K562 (cell line): ENCODE results near the gene HTR3E. TPM values are rescaled to one million over a fixed set of nuclear protein-coding genes. Genes with fewer than 3 reads are reported as not detected.

Source experiments
- ATAC-seq: fragments of 200-7000 bp; cut with Tn5 transposase; 3 replicates; pipeline ENCODE4 v1.9.1; 2020; ENCODE audit warnings: moderate library complexity
- BruUV-seq: library from RNA; stranded (reverse); fragments of 400-500 nt; replicated peaks from 2 replicates; lab custom pipeline; 2021; lab: Mats Ljungman, UMichigan
- CTCF ChIA-PET: fragments of 300-600 bp; formaldehyde crosslinking; extraction: SDS; loops from one replicate; lab custom pipeline; 2021; ENCODE audit warnings: low intra/inter-chr PET ratio; lab: Yijun Ruan, JAX
- POLR2A ChIA-PET: fragments of 300-600, 350-650 bp; sonication (Branson Sonifier 250); formaldehyde crosslinking; extraction: SDS; loops from one replicate; lab custom pipeline; 2021; ENCODE audit warnings: antibody characterized with exemption, inconsistent platforms; lab: Yijun Ruan, JAX
- DNase-seq, 4 experiments: peaks; one replicate each; pipeline versions ENCODE4 v3.0.0 to v3.0.0-alpha.2; 2011 to 2018; ENCODE audit warnings: low spot score in 3 of 4, mixed read lengths in 3 of 4; ENCODE audit errors: extremely low read depth in 1 of 4
- FAIRE-seq: peaks from 2 replicates; lab custom pipeline; 2011; peaks lifted over from hg19 to GRCh38; lab: Jason Lieb, UNC
- H2AFZ ChIP-seq: 2 replicates; pipeline ENCODE4 v1.6.0; 2011; ENCODE audit warnings: low read depth, low read length, control low read depth, inconsistent platforms
- H3K27ac ChIP-seq: fragments of 200-600 bp; 3 replicates; pipeline ENCODE4 v1.8.0; 2011; ENCODE audit warnings: low read depth, mild to moderate bottlenecking, control low read depth, inconsistent platforms, low read length, moderate library complexity, mixed read lengths; ENCODE audit errors: extremely low read depth
- H3K27me3 ChIP-seq, 2 experiments: fragments of 300-600 bp in 1 of 2; 2 replicates in 1 of 2; 3 replicates in 1 of 2; pipeline versions ENCODE4 v1.6.0 to v1.8.0; 2011; ENCODE audit warnings: inconsistent platforms in 2 of 2, low read length in 2 of 2, mild to moderate bottlenecking in 1 of 2, mixed read lengths in 1 of 2, moderate library complexity in 1 of 2; ENCODE audit not compliant: control insufficient read depth in 2 of 2, insufficient read depth in 2 of 2
- H3K36me3 ChIP-seq: fragments of 300-600 bp; 3 replicates; pipeline ENCODE4 v1.8.0; 2011; ENCODE audit warnings: mild to moderate bottlenecking, low read length, inconsistent platforms; ENCODE audit not compliant: control insufficient read depth, insufficient read depth
- H3K4me1 ChIP-seq, 2 experiments: fragments of 200-600 bp in 1 of 2; replicated peaks in 1 of 2; 2 replicates in 1 of 2; 3 replicates in 1 of 2; pipeline versions ENCODE4 v1.5.1 to v1.8.0; 2011; ENCODE audit warnings: inconsistent platforms in 2 of 2, low read length in 2 of 2, mild to moderate bottlenecking in 1 of 2, mixed read lengths in 1 of 2, moderate library complexity in 1 of 2; ENCODE audit not compliant: control insufficient read depth in 2 of 2, insufficient read depth in 2 of 2
- H3K4me2 ChIP-seq: 2 replicates; pipeline ENCODE4 v1.6.1; 2011; ENCODE audit warnings: low read length, control low read depth, inconsistent platforms, mixed read lengths; ENCODE audit not compliant: insufficient read depth
- H3K4me3 ChIP-seq: fragments of 200-600 bp; sonication (generic), shearing (Covaris generic); 2 replicates; pipeline ENCODE4 v1.5.1; 2016; ENCODE audit warnings: control low read depth, inconsistent platforms
- H3K79me2 ChIP-seq: fragments of 200-600 bp; 3 replicates; pipeline ENCODE4 v1.8.0; 2011; ENCODE audit warnings: low read length, inconsistent platforms; ENCODE audit not compliant: control insufficient read depth, insufficient read depth
- H3K9ac ChIP-seq, 2 experiments: 2 replicates each; pipeline versions ENCODE4 v1.6.0 to v1.6.1; 2011; ENCODE audit warnings: low read depth in 2 of 2, low read length in 2 of 2, control low read depth in 1 of 2, inconsistent platforms in 1 of 2, mild to moderate bottlenecking in 1 of 2, mixed read lengths in 1 of 2; ENCODE audit not compliant: insufficient read depth in 1 of 2
- H3K9me1 ChIP-seq: one replicate; pipeline ENCODE4 v1.6.0; 2011; ENCODE audit warnings: inconsistent platforms, mild to moderate bottlenecking, low read length, moderate library complexity; ENCODE audit not compliant: control insufficient read depth, insufficient read depth
- H3K9me3 ChIP-seq: replicated peaks from 2 replicates; pipeline ENCODE4 v1.5.1; 2011; ENCODE audit warnings: low read depth, low read length, inconsistent platforms; ENCODE audit not compliant: control insufficient read depth, insufficient read depth
- H4K20me1 ChIP-seq: replicated peaks from 2 replicates; pipeline ENCODE4 v1.6.1; 2011; ENCODE audit warnings: low read length, inconsistent platforms, mixed read lengths; ENCODE audit not compliant: control insufficient read depth, insufficient read depth
- ATF4 ChIP-seq: fragments of 450-650 bp; formaldehyde crosslinking; IDR thresholded peaks from 2 replicates; pipeline ENCODE4 v1.4.0; 2022; ENCODE audit warnings: mild to moderate bottlenecking, moderate library complexity
- BACH1 ChIP-seq: fragments of 200-800 bp; sonication (Bioruptor generic); IDR thresholded peaks from 2 replicates; pipeline ENCODE4 v1.6.1; 2016; ENCODE audit warnings: missing genetic modification characterization, missing compliant biosample characterization
- MAFG ChIP-seq: fragments of 450-650 bp; conservative IDR thresholded peaks from 2 replicates; pipeline ENCODE4 v1.6.1; 2016; ENCODE audit warnings: missing genetic modification characterization, missing compliant biosample characterization
- RBM14 ChIP-seq: fragments of 200-400 bp; formaldehyde crosslinking; IDR thresholded peaks from 2 replicates; pipeline ENCODE4 v1.6.1; 2018; ENCODE audit warnings: low read depth, mild to moderate bottlenecking, low read length, moderate library complexity, borderline replicate concordance; ENCODE audit not compliant: insufficient read depth
- ZC3H8 ChIP-seq: fragments of 450-650 bp; IDR thresholded peaks from 2 replicates; pipeline ENCODE4 v1.6.1; 2017
- WGBS: fragments of 100-300 bp; shearing (Covaris generic); methylation state at CpG from one replicate; pipeline ENCODE4 v1.1.6; 2016; ENCODE audit warnings: low coverage, mixed read lengths; ENCODE audit not compliant: insufficient coverage; ENCODE audit errors: missing lambda C conversion rate; 5-methylcytosine and 5-hydroxymethylcytosine counted together
- in situ Hi-C: fragments of 300-500 bp; cut with MboI; formaldehyde crosslinking; loops from 4 replicates; pipeline ENCODE4 v1.15.0; 2018; ENCODE audit warnings: inconsistent platforms, mixed read lengths
- intact Hi-C: fragments of 100-400 bp; cut with micrococcal nuclease; formaldehyde crosslinking; loops from 2 replicates; pipeline ENCODE4 v1.14.2; 2022
- polyA plus RNA-seq, 8 experiments: library from polyadenylated mRNA; depleted of rRNA in 4 of 8; stranded (reverse) in 5 of 8; unstranded in 3 of 8; fragments of >200 nt; fragmentation: Nextera tagmentation in 2 of 8; fragmentation: Illumina TruSeq in 1 of 8; extraction: Ambion mirVana in 2 of 8; extraction: Trizol in 1 of 8; gene quantifications; 2 replicates each; pipeline versions ENCODE4 v1.2.1 to v1.2.3, GENCODE V29; 2011 to 2014; ENCODE audit warnings: inconsistent platforms in 1 of 8, missing spikeins in 1 of 8
- total RNA-seq, 7 experiments: library from RNA; depleted of rRNA in 6 of 7; stranded (reverse); fragments of >200 nt in 6 of 7; fragmentation: Illumina TruSeq in 2 of 7; extraction: Trizol in 2 of 7; gene quantifications; 2 replicates each; pipeline versions ENCODE4 v1.2.1 to v1.2.3, GENCODE V29; 2011 to 2021; ENCODE audit warnings: low replicate concordance in 1 of 7
- TF ChIP-seq, protein P1 (sequence below): fragments of 450-650 bp; IDR thresholded peaks from 2 replicates; pipeline ENCODE4 v1.6.1; 2016; ENCODE audit warnings: antibody characterized with exemption

The HTR3E gene
- total and polyA plus RNA-seq, 9 of the 15 experiments (the other 6 are each of a cell fraction or from before 2014, with no cell fraction given) = not detected

GRCh38 chr3:184143327-184143726 lies 46.5 kb downstream of the HTR3E start:
- Histone ChIP-seq H3K79me2 (peaks cover 3% of the 10 kb centered on the region; the same call in 1 of the 3 replicates), H3K9ac (no peak overlapping the region), H3K27me3 (no peaks in the 10 kb centered on the region), H3K9me1 (peaks cover 2% of the 10 kb centered on the region), H2AFZ (no peak overlapping the region), H3K36me3 (peaks cover 71% of the 10 kb centered on the region), H3K4me2 (no peak overlapping the region), H3K4me1 (no peaks in the 10 kb centered on the region; a peak in 1 of 5 replicates), H3K9me3 (no peaks in the 10 kb centered on the region), H4K20me1 (no peaks in the 10 kb centered on the region), H3K27ac (no peak overlapping the region), H3K4me3 (no peak overlapping the region)
- POLR2A ChIA-PET = interaction anchor here (0.6 to 4.1 kb wide), 4 partner anchors 8 to 248 kb away, joined by 3 to 48 read pairs (median 4); partner anchors contain the start of gene EIF2B5
- in situ Hi-C loops (no loop called here), intact Hi-C loops (no loop called here)
- ATAC-seq (no peak), DNase-seq (no peak), FAIRE-seq (no peak)
- CTCF ChIA-PET = no interaction called here
- TF ChIP-seq MAFG (no peak), BACH1 (tag) (no peak), RBM14 (no peak), ATF4 (CRISPR knock-in tag) (no peak), ZC3H8 (no peak)
- TF ChIP-seq, protein P1, sequence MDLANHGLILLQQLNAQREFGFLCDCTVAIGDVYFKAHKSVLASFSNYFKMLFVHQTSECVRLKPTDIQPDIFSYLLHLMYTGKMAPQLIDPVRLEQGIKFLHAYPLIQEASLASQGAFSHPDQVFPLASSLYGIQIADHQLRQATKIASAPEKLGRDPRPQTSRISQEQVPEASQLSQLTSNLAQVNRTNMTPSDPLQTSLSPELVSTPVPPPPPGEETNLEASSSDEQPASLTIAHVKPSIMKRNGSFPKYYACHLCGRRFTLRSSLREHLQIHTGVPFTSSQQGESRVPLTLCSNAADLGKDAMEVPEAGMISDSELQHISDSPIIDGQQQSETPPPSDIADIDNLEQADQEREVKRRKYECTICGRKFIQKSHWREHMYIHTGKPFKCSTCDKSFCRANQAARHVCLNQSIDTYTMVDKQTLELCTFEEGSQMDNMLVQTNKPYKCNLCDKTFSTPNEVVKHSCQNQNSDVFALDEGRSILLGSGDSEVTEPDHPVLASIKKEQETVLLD = no peak
- 100% methylated on average over 2 of the region's 3 CpGs for WGBS
- no TSS peak for BruUV-seq
